ENCODE data around the gene RIPOR2.

RIPOR2 gene

GRCh38 chr6:24899997-24900325 is 35.8 kb downstream of the RIPOR2 start:
- Histone ChIP-seq H3K4me1 (ENCODE audit: control insufficient read depth, insufficient read depth, low read length) (peaks cover 25% of the 10 kb centered on the region), H3K27me3 (ENCODE audit: control insufficient read depth, insufficient read depth, low read length) (peaks cover 17% of the 10 kb centered on the region), H3K9me3 (replicated peaks; ENCODE audit: low read length) (no peaks in the 10 kb centered on the region), H3K9ac (ENCODE audit: low read depth, low read length) (no peak overlapping the region), H3K4me3 (ENCODE audit: low read length) (no peak overlapping the region), H3K4me2 (ENCODE audit: low read length) (no peak overlapping the region), H3K36me3 (ENCODE audit: insufficient read depth, low read length) (no peaks in the 10 kb centered on the region)

DNA sequence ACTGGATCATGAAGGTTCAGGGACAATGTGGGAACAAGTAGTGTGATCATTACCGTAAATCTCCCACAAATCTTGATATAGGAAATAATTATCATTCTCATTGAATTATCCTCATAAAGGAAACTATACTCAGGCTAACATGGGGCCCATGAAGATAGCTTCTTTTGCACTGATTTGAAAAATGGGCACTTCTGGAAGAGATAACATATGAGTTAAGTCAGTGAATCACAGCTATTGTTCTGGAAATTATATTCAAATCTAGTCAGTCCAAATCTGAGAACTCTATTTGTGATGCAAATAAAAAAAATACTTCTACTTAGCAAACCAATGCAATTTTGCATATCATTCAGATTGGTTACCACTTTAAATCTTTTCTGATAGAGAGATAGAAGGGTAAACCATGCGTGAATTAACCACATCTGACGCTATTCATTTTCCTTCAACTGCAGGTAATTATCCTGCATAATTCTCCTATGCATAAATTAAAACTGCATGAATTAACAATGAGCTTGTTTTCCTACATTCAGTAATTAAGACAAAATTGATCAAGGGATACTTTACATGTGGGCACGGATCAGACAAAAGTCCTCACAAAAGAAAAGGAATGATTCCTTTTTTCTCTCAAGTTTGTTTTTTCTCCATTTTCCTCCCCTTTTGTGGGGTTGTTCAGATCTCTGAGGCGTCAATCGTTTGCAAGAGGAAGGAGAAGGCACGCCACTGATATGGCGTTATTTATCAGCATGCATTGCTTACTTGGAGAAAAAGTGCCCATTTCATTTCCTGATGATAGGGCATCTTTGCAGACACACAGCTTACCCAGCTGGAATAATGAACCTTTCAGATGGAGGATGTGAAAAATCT is 36.4 kb downstream of the RIPOR2 start:
- Histone ChIP-seq H3K4me3 (ENCODE audit: low read length) (no peak overlapping the region), H3K4me2 (ENCODE audit: low read length) (no peak overlapping the region)

DNA sequence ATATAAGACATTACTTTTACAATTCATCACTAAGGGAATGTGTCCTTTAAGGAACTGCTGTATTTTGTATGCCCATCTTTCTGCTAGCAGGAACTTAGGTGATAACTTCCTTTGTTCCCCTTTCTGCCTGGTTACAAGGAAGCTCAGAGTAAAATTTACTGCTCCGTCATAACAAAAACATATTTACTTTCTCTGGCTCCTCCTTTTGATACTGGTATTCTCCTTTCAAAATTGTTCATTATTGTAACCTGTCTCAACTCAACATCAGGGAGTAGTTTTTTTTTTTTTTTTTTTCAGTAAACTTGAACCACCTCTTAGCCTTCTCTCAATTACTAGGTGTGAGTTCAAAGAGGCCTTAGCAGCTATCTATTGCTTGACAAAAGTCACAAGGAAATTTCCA is 37.1 kb downstream of the RIPOR2 start:
- Histone ChIP-seq H3K9ac (ENCODE audit: low read depth, low read length) (no peak overlapping the region), H3K4me3 (ENCODE audit: low read length) (no peak overlapping the region)

More for the DNA sequence above, 36.4 kb downstream of the RIPOR2 start:
- Histone ChIP-seq H3K9me3 (replicated peaks; ENCODE audit: low read length) (no peaks in the 10 kb centered on the region), H3K9ac (ENCODE audit: low read depth, low read length) (no peak overlapping the region), H3K4me1 (ENCODE audit: control insufficient read depth, insufficient read depth, low read length) (peaks cover 25% of the 10 kb centered on the region), H3K36me3 (ENCODE audit: insufficient read depth, low read length) (no peaks in the 10 kb centered on the region), H3K27me3 (ENCODE audit: control insufficient read depth, insufficient read depth, low read length) (peaks cover 15% of the 10 kb centered on the region)

DNA sequence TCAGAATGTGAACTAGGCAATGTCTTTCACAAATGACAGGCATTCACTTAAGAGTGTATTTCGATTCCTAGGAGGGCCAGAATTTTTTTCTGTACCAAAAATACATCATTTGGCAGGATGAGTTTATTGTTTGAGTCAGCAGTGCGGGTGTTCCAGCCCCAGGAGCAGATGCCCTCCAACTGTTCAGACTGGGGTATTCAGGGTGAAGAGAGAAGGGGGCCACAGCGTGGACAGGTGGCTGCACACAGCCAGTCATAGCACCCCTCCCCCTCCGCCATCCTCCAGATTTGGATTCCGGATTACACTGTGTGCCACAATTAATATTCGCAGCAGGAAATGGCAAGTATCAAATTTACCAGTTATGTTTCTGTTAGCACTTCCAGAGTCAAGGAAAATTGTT is 38.6 kb downstream of the RIPOR2 start:
- Histone ChIP-seq H3K4me1 (ENCODE audit: control insufficient read depth, insufficient read depth, low read length) (peaks cover 12% of the 10 kb centered on the region), H3K4me2 (ENCODE audit: low read length) (no peak overlapping the region), H3K4me3 (ENCODE audit: low read length) (no peak overlapping the region), H3K27me3 (ENCODE audit: control insufficient read depth, insufficient read depth, low read length) (peaks cover 10% of the 10 kb centered on the region), H3K9ac (ENCODE audit: low read depth, low read length) (no peak overlapping the region), H3K36me3 (ENCODE audit: insufficient read depth, low read length) (no peaks in the 10 kb centered on the region), H3K9me3 (replicated peaks; ENCODE audit: low read length) (no peaks in the 10 kb centered on the region)

More for the DNA sequence above, 37.1 kb downstream of the RIPOR2 start:
- H3K9me3 ChIP-seq (replicated peaks; ENCODE audit: low read length), result no peaks in the 10 kb centered on the region
- H3K4me1 ChIP-seq (ENCODE audit: control insufficient read depth, insufficient read depth, low read length), result peaks cover 25% of the 10 kb centered on the region
- H3K36me3 ChIP-seq (ENCODE audit: insufficient read depth, low read length), result no peaks in the 10 kb centered on the region
- peaks cover 10% of the 10 kb centered on the region for H3K27me3 ChIP-seq (ENCODE audit: control insufficient read depth, insufficient read depth, low read length)
- H3K4me2 ChIP-seq (ENCODE audit: low read length), result no peak overlapping the region

DNA sequence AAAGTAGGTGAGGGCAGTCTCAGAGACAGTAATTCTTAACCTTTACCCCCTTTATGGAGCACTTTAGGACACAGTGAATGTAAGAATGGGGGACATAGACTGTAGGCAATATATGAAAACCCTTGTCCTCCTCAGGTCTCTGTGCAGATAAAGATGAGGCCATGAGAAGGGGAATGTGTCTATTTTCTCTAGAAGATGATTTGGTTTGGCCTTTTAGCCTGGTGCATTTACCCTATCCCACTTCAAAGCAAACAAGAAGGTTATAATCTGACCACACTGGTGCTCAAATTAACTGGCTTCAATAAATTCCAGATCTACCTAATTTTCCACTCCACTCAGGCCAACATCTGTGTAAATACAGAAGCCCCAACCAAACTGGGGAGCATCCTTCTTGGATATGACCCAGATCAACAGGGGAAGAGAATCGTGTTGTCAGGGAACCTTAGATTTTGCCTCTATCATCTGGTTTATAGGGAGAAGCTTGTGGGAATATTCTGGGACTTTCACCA is 42.4 kb downstream of the RIPOR2 start:
- Histone ChIP-seq H3K36me3 (ENCODE audit: insufficient read depth, low read length) (no peaks in the 10 kb centered on the region), H3K27me3 (ENCODE audit: control insufficient read depth, insufficient read depth, low read length) (peaks cover 5% of the 10 kb centered on the region), H3K4me1 (ENCODE audit: control insufficient read depth, insufficient read depth, low read length) (peaks cover 7% of the 10 kb centered on the region)

DNA sequence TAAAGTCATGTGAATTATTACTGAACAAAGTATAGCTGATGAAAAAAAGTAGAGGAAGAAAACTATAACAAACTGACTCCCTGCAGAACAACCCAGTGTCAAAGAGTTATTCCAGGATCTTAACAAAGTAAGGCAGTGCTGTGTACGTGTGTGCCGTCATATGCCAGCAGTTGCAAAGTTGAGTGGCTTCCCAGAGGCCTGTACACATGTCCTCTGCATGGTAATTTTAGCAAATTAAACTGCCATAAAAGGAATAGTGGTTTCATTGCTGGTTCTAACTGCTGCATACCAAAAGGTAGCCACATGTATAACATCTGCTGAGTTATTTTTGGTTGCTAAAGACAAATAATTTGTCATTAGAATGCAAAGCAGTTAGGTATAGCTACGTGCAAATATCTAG is 44.8 kb downstream of the RIPOR2 start:
- H3K4me1 ChIP-seq (ENCODE audit: control insufficient read depth, insufficient read depth, low read length), result no peaks in the 10 kb centered on the region
- no peaks in the 10 kb centered on the region for H3K36me3 ChIP-seq (ENCODE audit: insufficient read depth, low read length)
- no peak overlapping the region for H3K4me3 ChIP-seq (ENCODE audit: low read length)

More for the DNA sequence above, 42.4 kb downstream of the RIPOR2 start:
- no peak overlapping the region for H3K9ac ChIP-seq (ENCODE audit: low read depth, low read length)
- no peak overlapping the region for H3K4me2 ChIP-seq (ENCODE audit: low read length)
- no peaks in the 10 kb centered on the region for H3K9me3 ChIP-seq (replicated peaks; ENCODE audit: low read length)
- no peak overlapping the region for H3K4me3 ChIP-seq (ENCODE audit: low read length)

GRCh38 chr6:24890471-24890870 is 45.3 kb downstream of the RIPOR2 start:
- Histone ChIP-seq H3K4me1 (ENCODE audit: control insufficient read depth, insufficient read depth, low read length) (no peaks in the 10 kb centered on the region), H3K9me3 (replicated peaks; ENCODE audit: low read length) (no peaks in the 10 kb centered on the region), H3K27me3 (ENCODE audit: control insufficient read depth, insufficient read depth, low read length) (no peaks in the 10 kb centered on the region), H3K9ac (ENCODE audit: low read depth, low read length) (no peak overlapping the region), H3K4me3 (ENCODE audit: low read length) (no peak overlapping the region), H3K4me2 (ENCODE audit: low read length) (no peak overlapping the region), H3K36me3 (ENCODE audit: insufficient read depth, low read length) (no peaks in the 10 kb centered on the region)

More for the DNA sequence above, 44.8 kb downstream of the RIPOR2 start:
- Histone ChIP-seq H3K27me3 (ENCODE audit: control insufficient read depth, insufficient read depth, low read length) (no peaks in the 10 kb centered on the region), H3K9me3 (replicated peaks; ENCODE audit: low read length) (no peaks in the 10 kb centered on the region), H3K9ac (ENCODE audit: low read depth, low read length) (no peak overlapping the region), H3K4me2 (ENCODE audit: low read length) (no peak overlapping the region)

- no peaks in the 10 kb centered on the region for H3K27me3 ChIP-seq (ENCODE audit: control insufficient read depth, insufficient read depth, low read length)
- no peaks in the 10 kb centered on the region for H3K4me1 ChIP-seq (ENCODE audit: control insufficient read depth, insufficient read depth, low read length)
- no peak overlapping the region for H3K9ac ChIP-seq (ENCODE audit: low read depth, low read length)
- H3K36me3 ChIP-seq (ENCODE audit: insufficient read depth, low read length), result no peaks in the 10 kb centered on the region
- H3K4me2 ChIP-seq (ENCODE audit: low read length), result no peak overlapping the region
- no peaks in the 10 kb centered on the region for H3K9me3 ChIP-seq (replicated peaks; ENCODE audit: low read length)
- no peak overlapping the region for H3K4me3 ChIP-seq (ENCODE audit: low read length)
Measured at GRCh38 chr6:24888715-24889370, 46.9 kb downstream of the RIPOR2 start.

DNA sequence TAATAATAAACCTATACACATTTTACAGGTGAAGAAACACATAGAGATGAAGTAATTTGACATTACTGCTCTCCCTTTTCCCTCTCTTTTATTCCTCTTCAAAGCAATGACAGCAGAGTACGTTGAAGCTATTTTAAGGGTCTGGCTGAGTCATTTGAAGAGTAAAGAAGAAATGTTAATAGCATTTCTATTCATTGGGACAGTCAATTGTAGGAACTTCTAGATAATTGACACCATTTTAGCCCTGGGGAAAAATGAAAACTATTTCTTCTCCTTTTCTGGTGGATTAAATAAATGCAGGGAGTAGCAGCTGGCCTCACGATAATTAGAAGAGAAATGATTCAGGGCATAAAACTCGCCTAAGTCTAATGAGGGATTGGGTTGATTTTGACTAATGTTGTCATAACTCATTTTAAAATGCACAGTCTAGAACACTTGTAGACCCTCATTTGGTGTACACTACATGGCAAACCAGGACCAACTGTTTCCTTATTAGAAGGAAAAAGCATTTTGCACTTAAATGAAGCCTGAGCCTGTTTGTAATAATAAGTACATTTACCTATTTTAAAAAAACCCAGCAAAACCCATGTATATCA is 48.1 kb downstream of the RIPOR2 start:
- Histone ChIP-seq H3K4me3 (ENCODE audit: low read length) (no peak overlapping the region), H3K27me3 (ENCODE audit: control insufficient read depth, insufficient read depth, low read length) (no peaks in the 10 kb centered on the region), H3K9ac (ENCODE audit: low read depth, low read length) (no peak overlapping the region), H3K4me2 (ENCODE audit: low read length) (no peak overlapping the region), H3K4me1 (ENCODE audit: control insufficient read depth, insufficient read depth, low read length) (peaks cover 8% of the 10 kb centered on the region), H3K36me3 (ENCODE audit: insufficient read depth, low read length) (no peaks in the 10 kb centered on the region), H3K9me3 (replicated peaks; ENCODE audit: low read length) (no peaks in the 10 kb centered on the region)

GRCh38 chr6:24883618-24884017 is 52.1 kb downstream of the RIPOR2 start:
- Histone ChIP-seq H3K4me2 (ENCODE audit: low read length) (no peak overlapping the region), H3K36me3 (ENCODE audit: insufficient read depth, low read length) (no peaks in the 10 kb centered on the region), H3K9ac (ENCODE audit: low read depth, low read length) (no peak overlapping the region), H3K27me3 (ENCODE audit: control insufficient read depth, insufficient read depth, low read length) (no peaks in the 10 kb centered on the region), H3K4me3 (ENCODE audit: low read length) (no peak overlapping the region), H3K4me1 (ENCODE audit: control insufficient read depth, insufficient read depth, low read length) (peaks cover 8% of the 10 kb centered on the region), H3K9me3 (replicated peaks; ENCODE audit: low read length) (no peaks in the 10 kb centered on the region)

DNA sequence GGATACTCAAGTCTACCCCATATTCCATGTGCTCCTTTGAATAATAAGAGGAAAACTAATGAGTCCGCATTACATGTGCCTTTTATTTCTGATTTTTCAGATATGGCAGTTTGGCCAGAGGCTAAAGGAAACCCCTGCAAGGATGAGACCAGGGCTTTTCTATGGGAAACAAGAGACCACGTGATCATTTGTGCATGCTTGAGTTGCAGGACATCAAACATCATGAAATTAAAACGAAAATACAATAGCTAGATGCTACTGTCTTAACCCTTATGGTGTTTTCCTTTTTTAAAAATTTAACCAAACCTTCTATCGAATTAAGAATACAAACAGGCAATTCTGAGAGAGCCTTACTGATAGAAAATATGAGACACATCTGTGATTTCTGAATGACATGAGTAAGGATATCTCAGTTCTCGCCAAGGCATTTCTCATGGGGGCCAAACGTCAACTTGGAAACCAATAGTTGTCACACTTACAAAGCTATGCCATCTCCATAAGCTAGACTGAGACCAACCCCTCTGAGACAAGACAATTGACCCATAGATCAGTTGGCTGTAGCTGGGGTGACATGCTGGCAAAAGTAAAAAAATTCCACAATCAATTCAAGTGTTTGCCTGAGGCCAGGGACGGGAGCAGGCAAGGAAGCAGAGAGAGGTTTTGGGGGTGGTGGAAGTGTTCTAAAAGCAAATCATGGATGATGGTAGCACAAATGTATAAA is 52.8 kb downstream of the RIPOR2 start:
- H3K27me3 ChIP-seq (ENCODE audit: control insufficient read depth, insufficient read depth, low read length), result no peaks in the 10 kb centered on the region
- H3K9me3 ChIP-seq (replicated peaks; ENCODE audit: low read length), result no peaks in the 10 kb centered on the region
- peaks cover 8% of the 10 kb centered on the region for H3K4me1 ChIP-seq (ENCODE audit: control insufficient read depth, insufficient read depth, low read length)
- no peak overlapping the region for H3K4me3 ChIP-seq (ENCODE audit: low read length)
- H3K36me3 ChIP-seq (ENCODE audit: insufficient read depth, low read length), result no peaks in the 10 kb centered on the region
- no peak overlapping the region for H3K9ac ChIP-seq (ENCODE audit: low read depth, low read length)
- H3K4me2 ChIP-seq (ENCODE audit: low read length), result no peak overlapping the region

All from skeletal muscle satellite cell (primary cell).